Stimulated activated CD8-positive, alpha-beta memory T cell treated with anti-CD3 and anti-CD28 coated beads, Interleukin-15, amount 100 ng/mL, for 4 hours (primary cell): ENCODE results near the gene PIN1.

Experiments
- DNase-seq, 2 donors: peaks; one replicate each; pipeline ENCODE4 v3.0.0-alpha.2; 2020; ENCODE audit warnings: low read depth in 2 of 2

Gene PIN1

DNA sequence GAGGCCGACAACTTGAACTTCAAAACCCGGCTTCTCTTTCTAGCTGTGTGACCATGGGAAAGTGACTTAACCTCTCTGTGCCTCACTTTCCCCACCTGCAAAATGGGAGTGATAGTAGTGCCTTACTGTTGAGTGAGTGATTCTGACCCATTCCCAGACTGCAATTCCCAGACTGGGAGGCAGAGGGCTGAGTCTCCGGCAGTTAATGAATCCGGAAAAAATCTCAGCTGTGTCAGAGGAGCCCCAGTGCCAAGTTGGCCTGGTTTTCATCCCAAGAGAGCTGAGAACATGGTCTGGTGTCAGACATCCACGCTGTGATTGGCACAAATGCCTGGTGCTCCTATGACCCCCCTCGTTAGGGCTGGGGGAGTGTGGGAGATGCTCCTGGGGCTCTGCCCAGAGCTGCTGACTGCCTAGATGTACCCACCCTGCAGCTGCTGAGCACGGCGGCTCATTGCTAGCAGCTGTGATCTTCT lies 50.0 kb downstream of the PIN1 start:
- DNase-seq: no peak

DNA sequence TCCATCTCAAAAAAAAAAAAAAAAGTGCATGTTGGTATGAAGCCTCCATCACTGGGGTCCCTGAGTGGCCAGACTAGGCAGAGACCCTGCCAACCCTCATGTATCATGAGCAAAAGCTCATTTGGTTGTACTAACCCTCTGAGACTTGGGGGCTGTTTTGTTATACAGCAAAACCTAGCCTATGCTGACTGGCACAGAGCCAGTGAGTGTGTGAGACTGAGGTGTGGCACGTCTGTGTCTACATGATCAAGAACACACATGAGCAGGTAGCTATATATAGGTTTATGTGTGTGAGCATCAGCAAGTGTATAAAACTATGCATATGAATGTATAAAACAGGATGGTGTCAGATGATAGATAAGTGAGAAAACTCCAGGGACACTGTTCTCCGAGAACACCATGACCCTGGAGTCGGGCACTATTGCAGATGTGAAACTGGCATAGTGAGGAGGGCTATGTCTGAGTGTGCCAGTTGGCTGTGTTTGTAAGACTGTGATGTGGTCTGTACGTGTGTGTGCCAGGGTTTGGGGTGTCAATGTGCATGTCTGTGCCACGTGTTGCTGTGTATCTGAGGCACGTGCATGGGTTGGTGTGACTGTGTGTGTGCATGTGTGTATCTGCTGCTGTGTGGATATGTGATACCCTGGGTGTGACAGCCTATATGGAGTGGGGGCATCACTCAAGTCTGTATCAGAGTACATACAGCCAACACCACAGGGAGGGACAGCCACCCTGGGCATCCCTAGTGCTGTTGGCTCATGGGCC lies 56.7 kb downstream of the PIN1 start:
- no peak for DNase-seq
